HG03097 (cell line): ENCODE measurements around the gene APLP2.

Experiments
- ATAC-seq: cut with Tn5 transposase; IDR thresholded peaks from one replicate; pipeline ENCODE4 v1.9.1; 2021; ENCODE audit not compliant: unreplicated experiment, low FRiP score

Gene APLP2

DNA sequence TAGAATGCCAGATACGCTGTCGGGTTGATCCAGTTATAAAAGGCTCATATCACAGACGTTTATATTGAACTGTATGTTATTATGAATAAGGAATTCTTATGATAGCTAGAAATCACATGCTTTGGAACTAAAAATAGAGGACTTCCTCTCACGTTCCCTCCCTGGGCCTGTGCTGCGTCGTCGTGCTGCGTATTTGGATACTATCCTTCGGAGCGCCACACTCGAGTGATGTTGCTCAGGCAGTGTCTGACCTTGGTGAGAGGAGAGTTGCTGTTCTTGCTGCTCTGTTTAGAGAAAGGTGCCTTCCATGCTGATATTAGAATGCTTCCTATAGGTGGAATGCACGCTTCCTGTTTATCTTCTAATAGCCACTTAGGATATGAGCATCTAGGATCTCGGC lies 69.7 kb downstream of the APLP2 start:
- ATAC-seq: no peak

DNA sequence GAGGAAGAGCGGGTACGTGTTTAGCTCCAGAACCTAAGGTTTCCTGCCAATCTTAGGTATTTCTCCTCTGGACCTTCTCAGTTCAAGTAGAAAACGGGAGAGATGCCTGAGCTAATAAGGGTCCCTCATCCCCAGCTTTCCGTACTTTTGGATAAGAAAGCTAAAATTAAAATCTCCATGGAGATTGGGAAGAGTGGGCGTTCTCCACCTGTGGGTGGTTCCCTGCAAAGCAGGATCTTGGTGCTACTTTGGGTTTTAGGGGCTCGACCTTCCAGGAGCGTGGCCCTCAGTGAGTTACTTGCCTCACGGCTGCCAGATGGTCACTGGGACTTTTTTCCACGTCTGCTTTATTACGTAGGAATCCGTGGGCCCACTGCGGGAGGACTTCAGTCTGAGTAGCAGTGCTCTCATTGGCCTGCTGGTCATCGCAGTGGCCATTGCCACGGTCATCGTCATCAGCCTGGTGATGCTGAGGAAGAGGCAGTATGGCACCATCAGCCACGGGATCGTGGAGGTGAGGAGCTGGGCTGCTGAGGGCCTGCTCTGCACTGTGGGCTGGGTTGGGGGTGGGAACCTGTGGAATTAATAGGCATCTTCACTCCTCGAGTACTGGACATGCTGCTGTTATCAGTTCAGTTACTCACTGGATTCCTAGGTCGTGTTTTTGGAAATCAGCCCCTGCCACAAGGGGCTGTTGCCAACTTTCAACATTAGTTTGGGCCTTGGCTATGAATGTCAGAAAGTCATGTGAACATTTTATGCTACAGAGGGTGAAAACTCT lies 72.1 kb downstream of the APLP2 start:
- no peak for ATAC-seq

DNA sequence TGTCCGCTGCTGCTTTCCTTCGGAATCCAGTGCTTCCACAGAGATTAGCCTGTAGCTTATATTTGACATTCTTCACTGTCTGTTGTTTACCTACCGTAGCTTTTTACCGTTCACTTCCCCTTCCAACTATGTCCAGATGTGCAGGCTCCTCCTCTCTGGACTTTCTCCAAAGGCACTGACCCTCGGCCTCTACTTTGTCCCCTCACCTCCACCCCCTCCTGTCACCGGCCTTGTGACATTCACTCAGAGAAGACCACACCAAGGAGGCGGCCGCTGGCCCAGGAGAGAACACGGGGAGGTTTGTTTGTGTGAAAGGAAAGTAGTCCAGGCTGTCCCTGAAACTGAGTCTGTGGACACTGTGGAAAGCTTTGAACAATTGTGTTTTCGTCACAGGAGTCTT lies 74.4 kb downstream of the APLP2 start:
- ATAC-seq: no peak

DNA sequence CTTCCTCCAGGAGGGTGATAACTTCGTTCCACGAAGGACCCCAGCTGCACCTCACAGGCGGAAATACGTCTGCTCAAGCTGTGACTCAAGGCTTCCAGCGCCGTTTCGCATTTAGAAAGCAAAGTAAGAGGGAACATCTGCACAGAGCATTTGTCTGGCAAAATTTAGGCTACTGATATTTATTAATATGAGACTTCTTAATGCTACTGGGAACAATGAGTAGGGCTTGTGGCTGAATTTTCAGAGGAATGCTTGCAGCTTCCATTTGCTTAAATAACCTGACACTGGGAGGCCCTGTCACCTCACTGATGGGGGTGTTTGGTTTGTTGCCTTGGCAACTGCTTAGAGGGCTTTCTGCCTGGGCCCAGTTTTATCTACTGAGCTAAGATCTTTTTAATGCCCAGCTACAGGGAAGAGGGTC lies 75.2 kb downstream of the APLP2 start:
- no peak for ATAC-seq

DNA sequence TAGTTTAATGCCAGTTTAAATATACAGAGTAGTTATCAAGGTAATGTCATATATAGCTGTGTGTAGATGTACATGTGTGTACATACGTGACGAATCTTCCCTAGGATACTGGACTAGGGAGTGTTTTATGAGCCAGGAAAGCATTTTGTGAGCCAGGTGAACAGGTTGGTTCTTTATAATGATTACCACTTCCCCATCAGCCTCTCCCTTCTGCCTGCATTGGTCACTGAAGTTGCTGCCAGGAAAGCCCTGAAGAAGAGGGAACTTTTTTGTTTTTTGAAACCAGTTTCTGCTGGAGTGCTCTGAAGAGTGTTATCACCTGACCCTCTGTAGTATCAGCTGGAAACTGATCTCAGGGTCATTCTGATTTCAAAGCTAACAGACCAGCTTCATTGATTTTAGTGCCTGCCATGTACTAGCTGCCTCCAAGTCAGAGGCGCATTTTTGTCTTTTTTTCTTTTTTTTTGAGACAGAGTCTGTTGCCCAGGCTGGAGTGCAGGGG lies 75.7 kb downstream of the APLP2 start:
- ATAC-seq: no peak

DNA sequence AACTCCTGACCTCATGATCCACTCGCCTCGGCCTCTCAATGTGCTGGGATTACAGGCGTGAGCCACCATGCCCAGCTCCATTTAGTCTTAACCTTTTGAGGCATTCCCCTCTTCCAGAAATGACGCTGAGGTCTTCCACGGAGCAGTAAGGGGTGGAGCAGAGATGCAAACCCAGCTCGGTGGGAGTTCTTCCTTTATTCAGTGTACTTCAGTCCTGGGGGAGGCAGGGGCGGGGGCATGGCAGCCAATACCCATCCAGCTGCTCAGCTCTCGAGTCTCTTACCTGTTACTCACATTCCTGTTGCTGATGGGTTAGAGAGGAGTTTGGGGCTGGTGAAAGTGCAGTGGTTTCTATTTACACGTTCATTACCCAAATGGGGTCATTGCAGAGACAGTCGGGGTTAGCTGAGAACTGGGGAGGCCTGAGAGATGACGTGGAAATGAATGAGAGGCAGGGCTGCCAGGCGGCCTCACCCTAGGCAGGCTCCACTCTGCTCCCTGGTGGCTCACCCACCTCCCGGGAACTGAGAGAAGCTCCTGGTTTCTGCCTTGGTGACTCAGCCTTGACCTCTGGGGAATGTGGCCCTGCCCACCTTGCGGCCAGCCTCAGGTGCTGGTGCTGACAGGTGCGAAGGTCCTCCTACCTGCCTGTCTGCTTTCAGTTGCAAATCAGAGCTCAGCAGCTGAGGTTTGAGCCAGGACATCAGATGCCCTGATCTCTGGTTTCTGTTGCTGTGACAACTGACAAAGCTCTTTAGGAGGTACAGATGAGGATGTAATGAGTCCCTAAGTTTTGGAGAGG lies 76.5 kb downstream of the APLP2 start:
- no peak for ATAC-seq

DNA sequence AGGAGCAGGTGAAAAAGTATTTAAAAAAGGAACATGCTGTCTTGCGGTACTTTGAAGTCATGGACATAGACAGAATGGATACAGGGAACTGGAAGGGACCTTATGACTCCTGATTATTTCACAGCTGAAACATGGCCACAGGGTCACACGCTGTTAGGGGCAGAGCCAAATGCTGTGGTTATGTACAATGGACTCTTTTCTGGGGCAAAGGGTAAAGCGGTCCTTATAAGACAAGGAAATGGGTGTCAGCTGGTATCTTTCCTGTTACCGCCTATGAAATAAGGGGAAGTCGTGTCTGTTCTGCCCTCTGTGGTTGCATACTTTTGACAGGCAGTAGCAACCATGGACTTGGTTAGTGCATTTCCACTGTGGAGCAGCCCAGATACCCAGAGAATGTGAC lies 77.1 kb downstream of the APLP2 start:
- ATAC-seq: no peak

DNA sequence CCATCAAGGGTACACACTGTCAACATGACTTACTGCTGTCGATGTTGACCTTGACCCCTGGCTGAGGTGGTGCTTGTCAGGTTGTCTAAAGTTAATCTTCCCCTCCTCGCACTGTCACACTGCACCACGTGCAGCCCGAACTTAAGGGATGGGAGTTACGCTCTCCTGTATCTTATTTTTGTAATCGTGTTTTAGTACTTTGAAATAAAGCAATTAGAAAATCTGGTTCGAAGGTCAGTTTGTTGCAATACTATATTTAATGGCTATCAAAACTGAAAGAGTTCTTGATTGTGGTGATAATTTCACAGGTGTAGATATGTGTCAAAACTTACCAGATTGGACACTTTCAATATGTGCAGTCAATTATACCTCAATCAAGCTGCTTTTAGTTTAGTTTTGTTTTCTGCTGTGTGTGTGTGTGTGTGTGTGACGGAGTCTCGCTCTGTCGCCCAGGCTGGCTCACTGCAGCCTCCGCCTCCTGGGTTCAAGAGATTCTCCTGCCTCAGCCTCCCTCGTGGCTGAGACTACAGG lies 79.2 kb downstream of the APLP2 start:
- no peak for ATAC-seq

DNA sequence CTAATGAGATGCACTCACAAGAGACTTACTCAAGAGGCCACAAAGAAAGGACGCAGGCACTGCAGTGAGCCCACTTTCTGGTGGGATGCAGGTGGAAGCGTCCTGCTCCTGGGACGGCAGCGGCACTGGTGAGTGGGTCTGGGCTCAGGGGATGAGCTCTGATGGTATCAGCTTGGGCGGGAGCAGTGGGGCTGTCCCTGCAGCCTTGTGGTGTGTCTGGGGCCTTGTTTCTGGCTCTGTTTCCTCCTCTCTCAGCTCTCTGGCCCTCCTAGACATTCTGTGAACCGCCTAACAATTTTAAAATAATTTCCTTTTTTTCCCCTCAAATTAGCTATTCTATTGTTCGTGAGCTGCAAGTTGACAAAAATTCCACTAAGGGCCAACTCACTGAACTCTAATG lies 81.1 kb downstream of the APLP2 start:
- ATAC-seq: no peak

DNA sequence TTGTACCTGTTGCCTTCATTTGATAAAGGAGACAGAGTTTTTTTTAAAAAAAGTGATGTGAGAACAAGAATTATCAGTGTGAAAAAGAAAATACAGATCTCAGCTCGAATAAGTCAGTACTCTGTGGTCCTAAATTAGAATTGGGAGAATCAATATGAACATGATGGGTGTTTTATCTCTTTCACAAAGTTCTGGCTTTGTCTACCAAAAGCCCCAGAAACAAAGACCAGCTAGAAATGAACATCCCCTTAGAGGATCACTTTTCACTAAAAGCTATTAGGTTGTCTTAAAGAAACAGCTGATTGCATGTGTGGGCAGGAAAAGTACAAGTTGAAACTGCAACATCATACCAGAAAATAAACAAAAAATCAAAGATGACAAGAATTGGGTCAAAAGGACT lies 81.5 kb downstream of the APLP2 start:
- no peak for ATAC-seq

DNA sequence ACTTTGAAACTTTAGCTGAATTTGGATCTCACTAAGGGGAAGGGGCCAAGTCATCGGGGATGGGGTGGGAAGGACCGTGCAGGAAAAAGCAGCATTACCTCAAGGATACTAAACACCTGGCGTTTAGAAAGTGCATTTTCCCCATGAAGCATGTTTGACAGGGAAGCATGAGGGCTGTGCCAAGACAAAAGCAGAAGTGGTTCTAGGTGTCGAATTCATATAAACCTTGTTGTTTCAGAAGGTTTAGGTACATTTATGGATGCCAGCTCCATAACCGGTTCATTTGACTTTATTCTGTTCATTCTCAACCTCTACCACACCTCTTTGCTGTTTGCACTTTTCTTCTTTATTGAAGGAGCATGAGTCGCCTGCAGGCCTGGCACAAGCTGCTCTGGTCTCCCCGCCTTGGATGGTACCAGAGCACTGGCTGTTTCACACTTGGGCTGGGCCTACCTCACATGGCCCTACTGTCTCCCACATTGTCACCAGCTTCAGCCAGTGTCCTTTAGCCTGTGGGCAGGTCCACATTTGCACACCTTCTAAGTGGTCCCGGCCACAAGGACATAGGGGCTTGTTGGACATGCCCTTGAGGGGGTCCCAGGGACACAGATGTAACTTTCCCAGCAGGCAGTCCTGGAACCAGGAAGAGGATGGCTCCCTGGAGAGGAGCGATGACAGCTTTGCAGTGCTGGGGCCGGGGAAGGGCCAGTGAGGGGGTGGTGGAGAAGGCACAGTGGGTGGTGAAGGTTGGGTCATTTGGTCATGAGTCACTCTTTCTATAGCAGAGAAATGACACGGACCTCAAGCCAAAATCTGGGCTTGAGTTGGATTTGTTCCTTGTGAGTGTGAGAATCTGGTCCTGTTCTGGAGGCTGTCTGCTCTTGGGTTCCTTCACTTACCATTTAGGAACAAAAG lies 86.7 kb downstream of the APLP2 start:
- ATAC-seq: no peak

DNA sequence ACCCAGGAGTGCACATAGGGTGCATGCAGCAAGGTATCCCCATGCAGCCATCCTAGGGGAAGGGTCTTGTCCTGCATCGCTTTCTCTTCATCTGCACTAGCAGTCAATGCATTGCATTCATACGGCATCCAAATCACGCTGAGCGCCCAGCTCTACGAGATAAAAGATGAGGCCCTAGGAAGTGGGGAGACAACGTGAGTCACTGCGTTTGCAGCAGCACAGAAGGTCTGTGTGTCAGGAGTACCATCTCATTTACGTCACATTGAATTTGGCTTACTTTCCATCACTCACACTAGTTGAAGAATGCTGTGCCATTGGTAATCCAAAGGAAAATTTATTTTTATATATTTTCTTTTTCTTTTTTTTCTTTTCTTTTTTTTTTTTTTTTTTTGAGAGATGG lies 87.4 kb downstream of the APLP2 start:
- ATAC-seq: no peak

DNA sequence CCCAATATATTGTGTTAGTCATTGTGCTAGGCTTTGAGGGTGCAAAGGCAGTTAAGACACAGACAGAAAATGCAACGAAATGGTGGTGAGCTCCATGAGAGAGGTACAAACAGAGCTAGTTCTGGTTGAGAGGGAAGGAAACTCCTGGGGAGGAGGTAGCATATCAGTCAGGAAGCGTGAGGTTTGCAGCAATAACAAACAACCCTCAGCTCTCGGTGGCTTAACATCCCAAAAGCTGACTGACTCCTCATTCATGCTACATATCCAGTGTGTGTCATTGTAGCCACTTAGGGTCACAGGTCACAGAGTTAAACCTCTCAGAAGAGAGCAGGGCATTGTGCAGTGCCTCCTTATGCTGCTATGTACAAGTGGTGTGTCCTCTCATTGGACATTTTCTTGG lies 88.1 kb downstream of the APLP2 start:
- no peak for ATAC-seq

DNA sequence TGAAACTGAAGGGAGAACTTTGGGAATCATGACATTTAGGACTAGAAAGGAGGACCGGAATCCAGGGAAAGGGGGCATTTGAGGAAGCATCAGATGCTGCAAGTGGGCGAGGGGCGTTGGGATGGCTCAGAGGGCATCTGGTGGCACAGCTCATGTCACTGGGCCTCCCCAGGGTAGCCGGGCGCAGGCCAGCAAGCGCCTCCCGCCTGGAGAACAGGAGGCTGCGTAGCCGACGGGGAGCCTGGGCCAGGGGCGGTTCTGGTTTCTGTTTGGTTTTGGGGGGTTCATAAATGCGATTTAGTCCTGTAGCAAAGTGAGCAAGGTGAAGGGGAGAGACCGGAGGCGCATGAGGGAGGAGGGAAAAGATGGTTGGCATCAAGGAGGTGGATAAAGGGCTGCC lies 89.4 kb downstream of the APLP2 start:
- ATAC-seq: no peak

DNA sequence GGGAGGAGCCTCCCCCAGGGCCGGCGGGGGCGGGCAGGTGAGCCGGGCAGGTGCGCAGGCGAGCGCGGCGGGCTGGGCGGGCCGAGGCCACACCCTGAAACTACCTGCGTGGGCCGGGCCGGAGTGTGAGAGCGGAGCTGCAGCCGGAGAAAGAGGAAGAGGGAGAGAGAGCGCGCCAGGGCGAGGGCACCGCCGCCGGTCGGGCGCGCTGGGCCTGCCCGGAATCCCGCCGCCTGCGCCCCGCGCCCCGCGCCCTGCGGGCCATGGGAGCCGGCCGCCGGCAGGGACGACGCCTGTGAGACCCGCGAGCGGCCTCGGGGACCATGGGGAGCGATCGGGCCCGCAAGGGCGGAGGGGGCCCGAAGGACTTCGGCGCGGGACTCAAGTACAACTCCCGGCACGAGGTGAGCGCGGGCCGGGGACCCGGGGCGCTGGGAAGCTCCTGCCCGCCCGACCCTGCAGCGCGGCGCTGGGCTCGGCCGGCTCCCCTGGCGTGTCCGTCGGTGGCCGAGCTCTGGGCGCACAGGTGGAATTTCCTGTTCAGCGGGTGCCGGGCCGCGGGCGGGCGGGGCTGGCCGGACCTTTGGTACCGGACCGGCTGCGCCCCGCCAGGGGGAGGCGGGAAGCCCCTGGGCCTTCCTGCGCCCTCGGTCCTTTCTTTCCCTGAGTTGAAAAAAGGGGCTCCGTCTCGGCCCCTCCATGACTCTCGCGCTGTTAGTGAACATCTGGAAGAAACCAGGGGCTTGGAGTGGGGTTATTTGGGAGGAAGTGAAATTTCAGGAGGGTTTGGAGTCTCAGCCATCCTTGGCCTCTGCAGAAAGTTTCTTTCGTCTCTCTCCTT lies 90.2 kb downstream of the APLP2 start, which contains the start of gene ST14:
TSS of gene ST14 (plus strand) at position 126 of the 841 bp plus-strand sequence. CDS start at position 324, 198 bp downstream.
- ATAC-seq: no peak

DNA sequence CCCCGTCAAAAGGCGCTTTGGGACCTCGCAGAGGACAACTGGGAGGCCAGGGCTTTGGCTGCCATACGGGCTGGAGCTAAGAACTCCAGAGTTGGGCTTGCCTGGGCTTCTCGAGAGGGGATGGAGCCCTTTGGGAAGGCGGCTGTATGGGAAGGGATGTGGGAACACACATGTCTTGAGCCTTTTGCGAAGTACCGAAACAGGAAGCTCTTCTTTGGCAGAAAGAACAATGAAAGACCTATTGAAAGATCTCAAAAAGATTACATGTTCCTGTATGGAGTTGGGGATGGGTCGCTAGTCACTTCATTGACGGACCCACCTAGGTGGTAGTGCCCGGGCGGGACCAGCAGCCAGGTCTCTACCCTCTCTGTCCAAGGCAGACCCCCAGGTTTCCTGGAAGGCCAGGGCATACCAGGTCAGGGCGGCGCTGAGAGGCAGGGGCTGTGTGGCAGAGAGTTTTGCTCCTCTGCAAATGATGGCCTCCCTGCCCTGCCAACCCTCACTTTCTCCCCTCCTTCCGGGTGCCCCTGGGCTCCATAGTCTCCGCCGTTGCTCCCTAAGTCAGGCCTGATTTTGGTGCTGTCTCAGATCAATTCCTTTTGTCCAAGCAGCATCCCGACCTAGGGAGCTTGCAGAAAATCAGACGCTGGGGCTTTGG lies 90.9 kb downstream of the APLP2 start:
- ATAC-seq: no peak

DNA sequence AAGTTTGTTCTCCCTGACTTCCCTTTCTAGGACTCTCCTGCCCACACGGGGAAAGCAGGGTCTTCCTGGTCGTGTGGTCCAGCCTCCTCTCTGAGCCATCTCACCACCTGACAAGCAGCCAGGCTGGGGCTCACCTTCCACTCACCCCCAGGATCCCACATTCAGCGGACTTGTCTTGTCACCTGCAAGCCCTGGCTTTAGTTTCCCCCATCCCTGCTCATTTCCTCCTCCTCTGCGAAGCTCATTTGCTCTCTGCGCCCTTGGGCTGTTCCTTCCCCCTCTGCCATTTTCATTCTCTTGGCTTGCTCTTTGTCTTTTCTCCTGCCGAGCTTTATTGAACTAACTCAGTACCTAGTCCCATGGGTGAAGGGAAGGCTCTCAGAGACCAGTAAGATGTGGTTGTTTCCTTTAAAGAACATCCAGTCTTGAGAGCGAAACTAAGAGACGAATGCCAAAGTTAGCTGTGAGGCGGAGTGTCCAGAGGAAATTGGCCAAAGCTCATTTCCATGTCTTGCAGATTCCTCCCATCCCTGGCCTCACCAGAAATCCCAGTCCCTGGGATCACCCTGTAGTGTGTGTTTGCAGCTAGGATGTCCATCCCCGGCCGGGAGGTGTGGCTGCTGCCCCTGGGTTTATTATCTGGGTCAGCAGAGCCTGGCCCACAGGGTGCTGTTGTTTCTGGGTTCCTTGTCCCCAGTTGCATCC lies 91.9 kb downstream of the APLP2 start:
- ATAC-seq: no peak

DNA sequence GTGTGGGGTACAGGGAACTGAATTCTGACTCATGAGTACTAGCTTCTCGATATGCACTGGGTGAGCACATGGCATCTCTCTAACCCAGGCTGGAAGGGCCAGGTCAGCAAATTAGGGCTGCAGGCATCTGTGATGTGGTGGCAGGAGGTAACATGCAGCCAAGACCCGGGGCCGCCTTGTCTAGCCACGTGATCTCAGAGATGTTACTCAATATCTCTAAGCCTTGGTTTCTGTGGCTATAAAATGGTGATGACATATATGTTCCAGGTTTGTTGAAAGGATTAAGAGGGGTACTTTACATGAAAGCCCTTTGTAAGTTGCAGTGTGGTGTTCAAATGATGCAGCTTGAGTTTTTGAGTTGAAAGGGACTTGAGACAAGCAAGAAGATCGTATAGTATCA lies 93.0 kb downstream of the APLP2 start:
- ATAC-seq: no peak
